HG03108 (cell line): Measurements from ENCODE around the gene ZGRF1.
"Not testable (repeated sequence)": the region's sequence is repeated elsewhere in the genome, so short reads cannot be mapped to it uniquely, and the experiment has no call there.

Experiments
- ATAC-seq: cut with Tn5 transposase; IDR thresholded peaks from one replicate; pipeline ENCODE4 v1.9.1; 2021; ENCODE audit warnings: moderate library complexity; ENCODE audit not compliant: unreplicated experiment

ZGRF1 gene

DNA sequence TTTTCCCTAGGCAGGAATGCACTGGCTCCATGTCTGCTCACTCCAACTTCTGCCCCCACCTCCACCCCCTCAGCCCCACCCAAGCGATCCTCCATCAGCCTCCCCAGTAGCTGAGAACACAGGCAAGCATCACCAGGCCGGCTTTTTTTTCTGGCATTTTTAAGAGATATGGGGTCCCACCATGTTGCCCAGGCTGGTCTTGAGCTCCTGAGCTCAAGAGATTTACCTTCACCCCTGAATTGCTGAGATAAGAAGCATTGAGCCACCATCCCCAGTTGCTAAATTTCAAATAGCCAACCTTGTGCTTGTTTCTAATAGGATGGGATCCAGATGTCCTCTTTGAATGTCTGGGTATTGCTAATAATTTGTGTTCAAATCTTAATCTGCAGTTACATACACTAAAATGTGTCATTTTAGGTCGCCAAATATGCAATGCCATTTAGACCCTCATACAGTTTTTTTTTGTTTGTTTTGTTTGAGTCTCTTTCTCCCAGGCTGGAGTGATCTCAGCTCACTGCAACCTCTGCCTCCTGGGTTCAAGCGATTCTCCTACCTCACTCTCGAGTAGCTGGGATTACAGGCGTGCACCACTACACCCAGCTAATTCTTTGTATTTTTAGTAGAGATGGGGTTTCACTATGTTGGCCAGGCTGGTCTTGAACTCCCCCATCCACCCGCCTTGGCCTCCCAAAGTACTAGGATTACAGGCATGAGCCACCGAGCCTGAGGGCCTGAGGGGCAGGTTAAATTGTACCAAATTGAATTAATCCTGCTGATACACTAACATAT, 9.0 kb upstream of the ZGRF1 start:
- no peak for ATAC-seq

DNA sequence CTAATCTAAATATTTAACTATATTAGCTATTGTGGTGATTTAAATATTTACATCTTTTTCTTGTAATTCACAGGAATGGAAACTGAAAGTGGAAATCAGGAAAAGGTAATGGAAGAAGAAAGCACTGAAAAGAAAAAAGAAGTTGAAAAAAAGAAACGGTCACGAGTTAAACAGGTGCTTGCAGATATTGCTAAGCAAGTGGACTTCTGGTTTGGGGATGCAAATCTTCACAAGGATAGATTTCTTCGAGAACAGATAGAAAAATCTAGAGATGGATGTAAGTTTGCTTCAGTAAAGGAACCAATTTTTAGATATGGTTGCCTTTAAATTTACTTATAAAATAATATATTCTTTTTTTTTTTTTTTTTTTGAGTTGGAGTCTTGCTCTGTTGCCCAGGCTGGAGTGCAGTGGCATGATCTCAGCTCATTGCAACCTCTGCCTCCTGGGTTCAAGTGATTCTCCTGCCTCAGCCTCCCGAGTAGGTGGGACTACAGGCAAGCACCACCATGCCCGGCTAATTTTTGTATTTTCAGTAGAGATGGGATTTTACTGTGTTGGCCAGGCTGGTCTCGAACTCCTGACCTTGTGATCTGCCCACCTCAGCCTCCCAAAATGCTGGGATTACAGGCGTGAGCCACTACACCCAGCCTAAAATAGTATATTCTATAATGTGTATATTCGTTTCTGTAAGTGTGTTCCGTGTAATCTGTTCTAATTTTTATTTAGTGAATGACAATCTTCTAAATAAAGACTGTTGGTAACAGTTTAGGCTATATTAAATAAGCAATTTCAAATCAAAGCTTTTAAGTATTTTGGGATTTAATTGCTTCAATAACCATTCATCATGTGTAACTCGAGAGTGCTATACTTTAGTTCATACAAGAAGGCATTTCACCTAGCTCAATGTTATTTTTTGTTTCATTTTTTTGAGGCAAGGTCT, 8.2 kb upstream of the ZGRF1 start:
- not testable (repeated sequence) for ATAC-seq

GRCh38 chr4:112642526-112642925, 5.8 kb upstream of the ZGRF1 start:
- ATAC-seq = no peak

- ATAC-seq = peak; percentile 2
Observed at GRCh38 chr4:112637552-112637866, 800 bp upstream of the ZGRF1 start.

- ATAC-seq = no peak
Observed at GRCh38 chr4:112633477-112634235, 3.1 kb downstream of the ZGRF1 start.

DNA sequence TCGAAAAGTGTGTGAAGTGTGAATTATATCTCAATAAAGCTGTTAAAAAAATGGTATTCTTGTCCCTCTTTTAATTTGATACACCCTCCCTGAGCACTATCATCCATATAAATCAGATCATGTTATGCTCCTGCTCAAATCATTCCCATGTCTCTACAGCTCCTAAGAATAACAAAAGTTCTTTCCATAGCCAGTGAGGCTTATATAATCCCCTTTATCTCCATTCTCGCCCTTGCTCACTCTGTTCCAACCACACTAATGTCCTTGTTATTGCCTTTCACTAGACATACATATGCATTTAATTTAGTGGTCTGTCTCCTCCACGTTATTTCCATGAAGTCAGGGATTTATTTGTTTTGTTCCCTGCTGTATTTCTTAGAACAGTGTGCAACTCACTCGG, 10.5 kb downstream of the ZGRF1 start:
- ATAC-seq = no peak

DNA sequence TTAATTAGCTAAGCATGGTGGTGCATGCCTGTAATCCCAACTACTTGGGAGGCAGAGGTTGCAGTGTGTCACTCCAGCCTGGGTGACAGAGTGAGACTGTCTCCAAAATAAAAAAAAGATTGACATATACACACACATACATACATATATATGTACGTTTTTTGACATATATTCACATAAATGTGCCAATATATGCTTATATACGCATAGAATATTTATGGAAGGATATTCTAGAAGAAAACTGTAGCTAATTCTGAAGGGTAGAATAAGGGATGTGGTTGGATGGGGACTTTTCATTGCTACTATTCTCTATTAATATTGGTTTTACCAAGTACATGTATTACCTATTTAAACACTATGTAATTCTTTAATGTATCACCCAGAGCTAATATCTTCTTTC, 19.7 kb downstream of the ZGRF1 start:
- no peak for ATAC-seq

DNA sequence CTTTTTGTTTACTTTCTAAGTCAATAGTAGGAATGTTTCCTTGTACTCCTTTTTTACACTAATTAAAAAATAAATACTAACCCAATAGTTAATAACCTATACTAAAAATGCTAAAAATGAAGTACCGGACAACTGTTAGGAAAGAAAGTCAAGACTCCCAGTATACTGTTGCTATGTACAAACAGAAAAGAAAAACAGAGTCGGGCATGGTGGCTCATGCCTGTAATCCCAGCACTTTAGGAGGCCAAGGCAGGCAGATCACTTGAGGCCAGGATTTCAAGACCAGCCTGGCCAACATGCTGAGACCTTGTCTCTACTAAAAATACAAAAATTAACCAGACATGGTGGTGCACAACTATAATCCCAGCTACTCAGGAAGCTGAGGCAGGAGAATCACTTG, 23.9 kb downstream of the ZGRF1 start:
- not testable (repeated sequence) for ATAC-seq

DNA sequence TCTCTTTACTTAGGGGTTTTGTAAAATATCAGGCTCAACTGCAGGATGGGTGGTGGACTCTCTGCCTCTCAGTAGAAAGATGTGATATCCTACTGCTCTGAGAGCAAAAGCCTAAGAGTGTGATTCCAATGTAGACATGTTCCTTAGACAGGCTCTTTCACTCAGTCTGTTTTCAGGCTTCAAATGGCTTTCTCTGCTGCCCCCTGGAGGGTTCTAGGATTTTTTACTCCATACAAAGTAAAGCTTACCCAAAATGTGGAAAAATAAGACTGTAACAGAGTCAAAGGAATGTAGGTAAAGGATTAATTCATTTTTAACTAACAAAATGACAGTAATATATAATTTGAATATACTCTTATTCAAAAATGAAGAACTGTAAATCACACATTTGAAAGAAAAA, 32.1 kb downstream of the ZGRF1 start:
- no peak for ATAC-seq

GRCh38 chr4:112594993-112595392, 41.7 kb downstream of the ZGRF1 start:
- ATAC-seq = no peak

DNA sequence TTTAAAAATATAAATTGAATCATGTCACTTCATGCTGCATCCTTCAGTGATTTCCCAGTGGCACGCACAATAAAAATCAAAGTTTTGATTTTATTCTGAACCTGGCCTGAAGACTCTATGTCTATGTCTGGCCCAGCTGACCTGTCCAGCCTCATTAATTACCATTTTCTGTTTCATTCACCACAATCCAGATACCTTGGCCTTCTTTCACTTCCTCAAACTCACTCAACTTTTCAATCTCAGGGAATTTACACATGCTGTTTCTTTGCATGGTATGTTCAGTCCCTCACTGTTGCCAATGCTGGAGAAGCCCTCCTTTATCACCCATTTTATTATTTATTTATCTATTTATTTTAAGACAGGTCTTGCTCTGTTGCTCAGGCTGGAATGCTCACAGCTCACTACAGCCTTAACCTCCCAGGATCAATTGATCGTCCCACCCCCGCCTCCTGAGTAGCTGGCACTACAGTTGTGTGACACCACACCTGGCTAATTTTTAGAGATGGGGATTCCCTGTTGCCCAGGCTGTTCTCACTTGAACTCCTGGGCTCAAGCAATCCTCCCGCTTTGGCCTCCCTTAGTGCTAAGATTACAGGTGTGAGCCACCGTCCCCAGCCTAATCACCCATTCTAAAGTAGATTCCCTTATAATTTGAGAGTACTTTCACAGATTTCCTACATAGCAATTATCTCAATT, 43.1 kb downstream of the ZGRF1 start:
- no peak for ATAC-seq

DNA sequence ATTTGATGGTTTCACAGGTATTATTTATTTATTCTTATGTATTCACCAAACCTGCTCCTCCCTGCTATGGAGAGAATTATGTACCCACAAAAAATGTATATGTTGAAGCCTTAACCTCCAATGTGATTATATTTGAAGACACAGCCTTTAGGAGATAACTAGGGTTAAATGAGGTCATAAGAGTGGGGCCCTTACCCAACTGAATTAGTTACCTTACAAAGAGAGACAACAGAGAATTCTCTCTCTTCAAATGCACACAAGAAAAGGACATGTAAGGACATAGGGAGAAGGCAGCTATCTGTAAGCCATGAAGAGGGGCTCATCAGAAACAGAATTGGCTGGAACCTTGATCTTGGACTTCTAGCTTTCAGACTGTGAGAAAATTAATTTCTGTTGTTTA, 44.0 kb downstream of the ZGRF1 start:
- ATAC-seq = no peak

GRCh38 chr4:112591593-112591992, 45.1 kb downstream of the ZGRF1 start:
- ATAC-seq = no peak

DNA sequence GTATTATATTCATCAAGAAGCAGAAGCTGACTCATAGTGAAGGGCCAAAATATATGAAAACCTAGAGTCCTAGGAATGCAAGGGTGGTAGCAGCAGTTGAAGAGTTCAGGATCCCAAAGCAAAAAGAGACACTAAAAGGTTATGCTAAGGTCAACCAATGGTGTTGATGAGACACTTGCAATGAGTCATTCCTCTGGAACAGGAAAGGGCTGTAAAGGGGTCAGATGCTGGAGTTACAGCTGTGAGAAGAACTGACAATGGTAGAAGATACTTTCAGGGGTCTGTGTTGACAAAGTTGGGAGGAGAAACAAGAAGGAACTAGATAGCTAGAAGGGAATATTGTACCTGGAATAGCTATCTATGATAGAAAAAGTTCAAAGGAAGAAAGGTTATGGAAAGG, 47.5 kb downstream of the ZGRF1 start:
- no peak for ATAC-seq

DNA sequence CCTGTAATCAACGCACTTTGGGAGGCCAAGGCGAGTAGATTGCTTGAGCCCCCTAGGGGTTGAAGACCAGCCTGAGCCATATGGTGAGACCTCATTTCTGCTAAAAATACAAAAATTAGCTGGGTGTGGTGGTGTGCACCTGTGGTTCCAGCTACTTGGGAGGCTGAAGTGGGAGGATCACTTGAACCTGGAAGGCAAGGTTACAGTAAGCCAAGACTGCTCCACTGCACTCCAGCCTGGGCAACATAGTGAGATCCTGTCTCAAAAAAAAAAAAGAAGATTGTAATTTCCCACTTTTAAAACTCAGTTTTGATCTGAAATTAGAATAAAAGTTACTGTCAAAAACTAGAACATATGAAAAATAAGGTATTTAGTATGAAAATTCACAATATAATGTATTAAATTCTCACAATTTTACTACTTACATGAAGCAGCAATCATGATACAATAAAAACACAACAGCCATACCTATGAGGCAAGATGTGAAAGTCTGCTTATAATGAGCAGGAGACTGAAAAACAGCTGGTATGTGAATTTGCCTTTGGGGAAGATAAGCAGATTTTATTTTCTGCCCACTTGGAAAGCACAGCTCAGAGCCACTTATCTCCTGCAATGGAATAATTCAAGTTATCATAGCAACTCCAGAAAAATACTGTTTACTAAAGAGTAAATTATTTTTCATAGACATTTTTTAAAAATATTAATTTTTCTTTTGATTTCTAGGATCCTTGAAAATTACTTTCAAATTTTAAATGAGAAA, 50.6 kb downstream of the ZGRF1 start:
- ATAC-seq = no peak

DNA sequence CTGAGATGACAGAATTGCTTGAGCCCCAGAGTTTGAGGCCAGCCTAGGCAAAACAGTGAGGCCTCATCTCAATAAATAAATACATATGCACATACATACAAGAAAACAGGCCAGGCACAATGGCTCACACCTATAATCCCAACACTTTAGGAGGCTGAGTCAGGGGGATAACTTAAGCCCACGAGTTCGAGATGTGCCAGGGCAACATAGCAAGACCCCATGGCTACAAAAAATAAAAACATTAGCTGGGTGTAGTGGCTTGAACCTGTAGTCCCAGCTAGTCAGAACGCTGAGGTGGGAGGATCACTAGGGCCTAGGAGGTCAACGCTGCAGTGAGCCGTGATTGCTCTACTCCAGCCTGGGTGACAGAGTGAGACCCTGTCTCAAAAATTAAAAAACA, 69.2 kb downstream of the ZGRF1 start:
- ATAC-seq = no peak

- ATAC-seq = no peak
Observed at GRCh38 chr4:112564706-112565270, 71.9 kb downstream of the ZGRF1 start.

DNA sequence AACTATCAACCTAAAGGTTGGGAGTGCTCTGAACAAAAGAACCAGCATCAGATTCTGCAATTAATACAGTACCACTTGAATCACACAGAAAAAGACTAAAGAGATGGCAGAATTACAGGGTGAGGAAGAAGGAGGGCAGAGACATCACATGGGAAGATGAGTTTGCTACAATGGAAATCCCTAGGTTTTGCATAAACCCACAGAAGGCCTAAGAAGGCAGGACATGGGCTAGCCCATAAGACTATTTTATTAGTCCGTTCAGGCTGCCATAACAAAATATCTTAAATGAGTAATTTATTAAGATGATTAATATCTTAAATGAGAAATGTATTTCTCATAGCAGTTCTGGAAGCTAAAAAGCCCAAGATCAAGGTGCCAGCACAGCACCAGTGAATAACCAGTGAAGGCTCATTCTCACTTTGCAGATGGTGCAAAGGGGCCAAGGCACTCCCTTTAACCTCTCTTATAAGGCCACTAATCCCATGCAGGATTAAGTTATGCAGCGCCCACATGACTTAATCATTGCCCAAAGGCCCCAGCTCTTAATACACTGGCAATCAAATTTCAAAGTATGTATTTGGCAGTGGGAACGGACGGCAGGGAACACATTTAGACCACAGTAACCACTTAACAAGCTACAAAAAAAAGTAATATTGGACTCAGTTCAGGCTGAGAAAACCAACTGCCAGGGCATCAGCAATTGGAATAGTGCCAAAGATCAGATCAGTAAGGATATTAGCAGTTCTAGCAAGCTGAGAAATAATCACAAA, 73.1 kb downstream of the ZGRF1 start:
- no peak for ATAC-seq

DNA sequence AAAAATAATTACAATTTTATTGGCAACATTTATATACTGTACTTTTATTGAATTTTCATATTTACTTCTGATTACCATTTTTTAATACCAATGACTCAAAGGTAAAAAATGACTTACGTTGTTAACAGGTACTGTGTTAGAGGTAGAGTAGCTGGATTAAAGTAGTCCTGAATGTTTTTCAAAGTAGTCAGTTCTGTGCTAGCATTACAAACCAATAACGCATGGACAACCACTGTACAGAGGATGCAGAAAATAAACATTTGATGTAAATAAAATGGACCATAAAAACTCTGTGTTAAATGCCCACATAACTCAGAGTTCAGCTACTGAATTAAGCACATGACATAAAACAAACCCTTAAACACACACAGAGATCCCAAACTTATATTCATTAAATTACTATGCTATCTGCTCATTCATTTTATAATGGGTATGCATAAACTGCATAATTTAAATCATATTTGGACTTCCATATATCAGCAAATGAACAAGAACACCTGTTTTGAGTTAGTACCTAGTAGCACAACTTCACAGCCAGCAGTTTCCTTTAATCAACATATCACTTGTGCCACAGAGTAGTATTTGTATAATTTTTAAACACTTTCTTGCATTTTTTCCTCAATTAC, 74.3 kb downstream of the ZGRF1 start:
- no peak for ATAC-seq
